K562 (cell line): ENCODE results near the gene MAGI1. TPM values are rescaled to one million over a fixed set of nuclear protein-coding genes. Genes with fewer than 3 reads are reported as not detected.
A peak's percentile ranks its signal among the peaks of the same experiment; 100 is the strongest.

ENCODE experiments used
- ATAC-seq: fragments of 200-7000 bp; cut with Tn5 transposase; 3 replicates; pipeline ENCODE4 v1.9.1; 2020; ENCODE audit warnings: moderate library complexity
- BruUV-seq: library from RNA; stranded (reverse); fragments of 400-500 nt; replicated peaks from 2 replicates; lab custom pipeline; 2021; lab: Mats Ljungman, UMichigan
- CTCF ChIA-PET: fragments of 300-600 bp; formaldehyde crosslinking; extraction: SDS; loops from one replicate; lab custom pipeline; 2021; ENCODE audit warnings: low intra/inter-chr PET ratio; lab: Yijun Ruan, JAX
- POLR2A ChIA-PET: fragments of 300-600, 350-650 bp; sonication (Branson Sonifier 250); formaldehyde crosslinking; extraction: SDS; loops from one replicate; lab custom pipeline; 2021; ENCODE audit warnings: antibody characterized with exemption, inconsistent platforms; lab: Yijun Ruan, JAX
- DNase-seq, 4 experiments: peaks; one replicate each; pipeline versions ENCODE4 v3.0.0 to v3.0.0-alpha.2; 2011 to 2018; ENCODE audit warnings: low spot score in 3 of 4, mixed read lengths in 3 of 4; ENCODE audit errors: extremely low read depth in 1 of 4
- FAIRE-seq: peaks from 2 replicates; lab custom pipeline; 2011; peaks lifted over from hg19 to GRCh38; lab: Jason Lieb, UNC
- H2AFZ ChIP-seq: 2 replicates; pipeline ENCODE4 v1.6.0; 2011; ENCODE audit warnings: low read depth, low read length, control low read depth, inconsistent platforms
- H3K27ac ChIP-seq: fragments of 200-600 bp; 3 replicates; pipeline ENCODE4 v1.8.0; 2011; ENCODE audit warnings: low read depth, mild to moderate bottlenecking, control low read depth, inconsistent platforms, low read length, moderate library complexity, mixed read lengths; ENCODE audit errors: extremely low read depth
- H3K27me3 ChIP-seq, 2 experiments: fragments of 300-600 bp in 1 of 2; 2 replicates in 1 of 2; 3 replicates in 1 of 2; pipeline versions ENCODE4 v1.6.0 to v1.8.0; 2011; ENCODE audit warnings: inconsistent platforms in 2 of 2, low read length in 2 of 2, mild to moderate bottlenecking in 1 of 2, mixed read lengths in 1 of 2, moderate library complexity in 1 of 2; ENCODE audit not compliant: control insufficient read depth in 2 of 2, insufficient read depth in 2 of 2
- H3K36me3 ChIP-seq: fragments of 300-600 bp; 3 replicates; pipeline ENCODE4 v1.8.0; 2011; ENCODE audit warnings: mild to moderate bottlenecking, low read length, inconsistent platforms; ENCODE audit not compliant: control insufficient read depth, insufficient read depth
- H3K4me1 ChIP-seq, 2 experiments: fragments of 200-600 bp in 1 of 2; replicated peaks in 1 of 2; 2 replicates in 1 of 2; 3 replicates in 1 of 2; pipeline versions ENCODE4 v1.5.1 to v1.8.0; 2011; ENCODE audit warnings: inconsistent platforms in 2 of 2, low read length in 2 of 2, mild to moderate bottlenecking in 1 of 2, mixed read lengths in 1 of 2, moderate library complexity in 1 of 2; ENCODE audit not compliant: control insufficient read depth in 2 of 2, insufficient read depth in 2 of 2
- H3K4me2 ChIP-seq: 2 replicates; pipeline ENCODE4 v1.6.1; 2011; ENCODE audit warnings: low read length, control low read depth, inconsistent platforms, mixed read lengths; ENCODE audit not compliant: insufficient read depth
- H3K4me3 ChIP-seq: fragments of 200-600 bp; sonication (generic), shearing (Covaris generic); 2 replicates; pipeline ENCODE4 v1.5.1; 2016; ENCODE audit warnings: control low read depth, inconsistent platforms
- H3K79me2 ChIP-seq: fragments of 200-600 bp; 3 replicates; pipeline ENCODE4 v1.8.0; 2011; ENCODE audit warnings: low read length, inconsistent platforms; ENCODE audit not compliant: control insufficient read depth, insufficient read depth
- H3K9ac ChIP-seq, 2 experiments: 2 replicates each; pipeline versions ENCODE4 v1.6.0 to v1.6.1; 2011; ENCODE audit warnings: low read depth in 2 of 2, low read length in 2 of 2, control low read depth in 1 of 2, inconsistent platforms in 1 of 2, mild to moderate bottlenecking in 1 of 2, mixed read lengths in 1 of 2; ENCODE audit not compliant: insufficient read depth in 1 of 2
- H3K9me1 ChIP-seq: one replicate; pipeline ENCODE4 v1.6.0; 2011; ENCODE audit warnings: inconsistent platforms, mild to moderate bottlenecking, low read length, moderate library complexity; ENCODE audit not compliant: control insufficient read depth, insufficient read depth
- H3K9me3 ChIP-seq: replicated peaks from 2 replicates; pipeline ENCODE4 v1.5.1; 2011; ENCODE audit warnings: low read depth, low read length, inconsistent platforms; ENCODE audit not compliant: control insufficient read depth, insufficient read depth
- H4K20me1 ChIP-seq: replicated peaks from 2 replicates; pipeline ENCODE4 v1.6.1; 2011; ENCODE audit warnings: low read length, inconsistent platforms, mixed read lengths; ENCODE audit not compliant: control insufficient read depth, insufficient read depth
- ATF3 ChIP-seq, 2 experiments: fragments of 450-650 bp in 1 of 2; sonication (generic) in 1 of 2; formaldehyde crosslinking in 1 of 2; IDR thresholded peaks in 1 of 2; conservative IDR thresholded peaks in 1 of 2; 2 replicates each; pipeline versions ENCODE4 v1.6.1 to v1.8.1; 2016 to 2023; ENCODE audit warnings: mild to moderate bottlenecking in 2 of 2, moderate library complexity in 2 of 2, inconsistent platforms in 1 of 2, missing genetic modification reagents in 1 of 2
- NFIC ChIP-seq: fragments of 450-650 bp; IDR thresholded peaks from 2 replicates; pipeline ENCODE4 v1.6.1; 2017; ENCODE audit warnings: mild to moderate bottlenecking, inconsistent platforms
- TAF15 ChIP-seq: fragments of 200-400 bp; formaldehyde crosslinking; IDR thresholded peaks from 2 replicates; pipeline ENCODE4 v1.6.1; 2017; ENCODE audit warnings: mild to moderate bottlenecking, low read depth, low read length, moderate library complexity
- ZNF184 ChIP-seq: sonication (generic); formaldehyde crosslinking; IDR thresholded peaks from 2 replicates; pipeline ENCODE4 v1.5.0; 2020; ENCODE audit warnings: missing genetic modification reagents
- WGBS: fragments of 100-300 bp; shearing (Covaris generic); methylation state at CpG from one replicate; pipeline ENCODE4 v1.1.6; 2016; ENCODE audit warnings: low coverage, mixed read lengths; ENCODE audit not compliant: insufficient coverage; ENCODE audit errors: missing lambda C conversion rate; 5-methylcytosine and 5-hydroxymethylcytosine counted together
- in situ Hi-C: fragments of 300-500 bp; cut with MboI; formaldehyde crosslinking; loops from 4 replicates; pipeline ENCODE4 v1.15.0; 2018; ENCODE audit warnings: inconsistent platforms, mixed read lengths
- intact Hi-C: fragments of 100-400 bp; cut with micrococcal nuclease; formaldehyde crosslinking; loops from 2 replicates; pipeline ENCODE4 v1.14.2; 2022
- polyA plus RNA-seq, 8 experiments: library from polyadenylated mRNA; depleted of rRNA in 4 of 8; stranded (reverse) in 5 of 8; unstranded in 3 of 8; fragments of >200 nt; fragmentation: Nextera tagmentation in 2 of 8; fragmentation: Illumina TruSeq in 1 of 8; extraction: Ambion mirVana in 2 of 8; extraction: Trizol in 1 of 8; gene quantifications; 2 replicates each; pipeline versions ENCODE4 v1.2.1 to v1.2.3, GENCODE V29; 2011 to 2014; ENCODE audit warnings: inconsistent platforms in 1 of 8, missing spikeins in 1 of 8
- total RNA-seq, 7 experiments: library from RNA; depleted of rRNA in 6 of 7; stranded (reverse); fragments of >200 nt in 6 of 7; fragmentation: Illumina TruSeq in 2 of 7; extraction: Trizol in 2 of 7; gene quantifications; 2 replicates each; pipeline versions ENCODE4 v1.2.1 to v1.2.3, GENCODE V29; 2011 to 2021; ENCODE audit warnings: low replicate concordance in 1 of 7

The MAGI1 gene
- total and polyA plus RNA-seq, 9 of the 15 experiments (the other 6 are each of a cell fraction or from before 2014, with no cell fraction given): 7.8 to 59.4 (median 43.2) TPM

GRCh38 chr3:65685621-65686235, 353.0 kb downstream of the MAGI1 start:
- FAIRE-seq (no peak), ATAC-seq (no peak), DNase-seq (peak in 1 of 4 experiments; percentile 25)
- BruUV-seq: no TSS peak
- Histone ChIP-seq H3K4me2 (no peak overlapping the region), H3K4me1 (no peaks in the 10 kb centered on the region), H2AFZ (peak overlapping the region; percentile 55), H3K4me3 (no peak overlapping the region), H3K9me1 (no peaks in the 10 kb centered on the region), H3K79me2 (no peaks in the 10 kb centered on the region), H4K20me1 (no peaks in the 10 kb centered on the region), H3K27me3 (no peaks in the 10 kb centered on the region), H3K36me3 (no peaks in the 10 kb centered on the region), H3K9ac (no peak overlapping the region), H3K9me3 (no peaks in the 10 kb centered on the region), H3K27ac (no peak overlapping the region)
- in situ Hi-C loops (no loop called here), intact Hi-C loops (no loop called here)
- 45% methylated on average over 4 of the region's 5 CpGs for WGBS
- CTCF ChIA-PET: no interaction called here
- POLR2A ChIA-PET: no interaction called here
- TF ChIP-seq NFIC (peak; percentile 30; the same call in 1 of the 2 replicates), ATF3 (IDR thresholded peaks at IDR 0.05) (peak; percentile 39), ATF3 (CRISPR knock-in tag; conservative IDR thresholded peaks at IDR 0.05) (no peak), ZNF184 (CRISPR knock-in tag) (no peak)

- Histone ChIP-seq H3K4me1 (peaks cover 0 to under 1% of the 10 kb centered on the region in 2 experiments; a peak in 1 of 5 replicates), H4K20me1 (no peaks in the 10 kb centered on the region), H3K79me2 (no peaks in the 10 kb centered on the region), H3K9me1 (no peaks in the 10 kb centered on the region), H3K4me2 (no peak overlapping the region)
- no peak for DNase-seq
- CTCF ChIA-PET: no interaction called here
- in situ Hi-C loops: no loop called here
- intact Hi-C loops: loop anchor here (5.0 to 10.0 kb wide), 2 partner anchors 54 to 114 kb away; no protein-coding TSS in a partner anchor
- no peak for TF ChIP-seq TAF15
- TF ChIP-seq, all 486 proteins: peak for 0
- BruUV-seq: no TSS peak
- Histone ChIP-seq H3K9ac (no peak overlapping the region), H3K36me3 (no peaks in the 10 kb centered on the region), H3K4me3 (no peak overlapping the region), H3K27ac (no peak overlapping the region), H2AFZ (peak overlapping the region; percentile 44), H3K27me3 (no peaks in the 10 kb centered on the region), H3K9me3 (no peaks in the 10 kb centered on the region)
- ATAC-seq (no peak), FAIRE-seq (no peak)
- POLR2A ChIA-PET: no interaction called here
- WGBS: 68% methylated on average over 2 of the region's 4 CpGs
These were observed 360.2 kb downstream of the MAGI1 start for GRCh38 chr3:65678516-65678915.
